ENCODE data around the gene ENAH.

The ENAH gene

GRCh38 chr1:225653463-225654276, 747 bp upstream of the ENAH start:
- no peak for DNase-seq (ENCODE audit: low read depth)
- TF ChIP-seq CTCF (conservative IDR thresholded peaks at IDR 0.05; ENCODE audit: low read depth, low read length): no peak
- peak overlapping the region; percentile 68 for H3K4me3 ChIP-seq (ENCODE audit: low read length)

GRCh38 chr1:225651872-225652728, 823 bp downstream of the ENAH start:
- peak overlapping the region; percentile 82 for H3K4me3 ChIP-seq (ENCODE audit: low read length)
- no peak for DNase-seq (ENCODE audit: low read depth)
- TF ChIP-seq CTCF (conservative IDR thresholded peaks at IDR 0.05; ENCODE audit: low read depth, low read length): no peak

DNA sequence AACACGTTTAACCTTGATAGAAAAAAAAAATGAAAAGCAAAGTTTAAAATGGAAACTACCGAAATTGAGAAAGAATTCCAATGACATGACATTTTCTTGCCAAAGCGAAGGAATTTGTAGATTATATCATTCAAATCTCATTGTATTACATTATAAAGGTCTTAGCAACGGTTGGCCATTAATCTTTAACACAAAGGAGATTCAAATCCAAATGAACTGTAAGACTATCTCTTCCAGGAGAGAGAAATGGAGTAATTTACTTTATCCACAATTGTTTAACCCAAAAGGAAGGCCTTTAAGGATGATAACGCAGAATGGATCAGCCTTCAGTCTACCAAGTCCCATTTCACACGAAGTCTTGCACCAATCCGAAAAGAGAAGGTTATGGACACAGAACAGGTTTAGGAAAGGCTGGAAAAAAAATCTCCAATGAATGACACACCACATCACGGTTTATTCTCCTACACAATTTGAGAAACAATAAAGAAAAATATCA, 1.5 kb downstream of the ENAH start:
- TF ChIP-seq CTCF (conservative IDR thresholded peaks at IDR 0.05; ENCODE audit: low read depth, low read length): no peak
- DNase-seq (ENCODE audit: low read depth): no peak
- H3K4me3 ChIP-seq (ENCODE audit: low read length): peak overlapping the region; percentile 82

DNA sequence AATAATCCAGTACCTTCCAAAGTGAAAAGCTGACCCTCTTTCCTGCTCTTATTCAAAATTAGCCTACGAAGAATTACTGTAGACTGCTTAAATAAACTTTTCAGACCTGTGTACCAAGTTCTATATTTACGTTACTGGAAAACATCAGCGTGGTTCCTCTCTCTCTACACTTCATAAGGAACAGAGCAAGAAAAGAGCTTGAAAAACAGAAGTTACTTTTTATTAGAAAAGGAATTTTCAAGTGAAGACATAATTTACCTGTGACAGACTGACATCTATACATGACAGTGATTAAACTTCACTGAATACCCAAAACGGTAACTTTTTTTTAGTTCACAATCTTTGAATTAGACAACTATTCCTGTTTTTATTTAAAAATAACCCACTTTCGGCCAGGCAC, 2.7 kb downstream of the ENAH start:
- no peak for TF ChIP-seq CTCF (conservative IDR thresholded peaks at IDR 0.05; ENCODE audit: low read depth, low read length)
- DNase-seq (ENCODE audit: low read depth): no peak
- peak overlapping the region; percentile 12 for H3K4me3 ChIP-seq (ENCODE audit: low read length)

GRCh38 chr1:225645194-225645895, 7.6 kb downstream of the ENAH start:
- no peak for TF ChIP-seq CTCF (conservative IDR thresholded peaks at IDR 0.05; ENCODE audit: low read depth, low read length)
- no peak for DNase-seq (ENCODE audit: low read depth)
- no peak overlapping the region for H3K4me3 ChIP-seq (ENCODE audit: low read length)

GRCh38 chr1:225644666-225645065, 8.3 kb downstream of the ENAH start:
- TF ChIP-seq CTCF (conservative IDR thresholded peaks at IDR 0.05; ENCODE audit: low read depth, low read length): no peak
- H3K4me3 ChIP-seq (ENCODE audit: low read length): no peak overlapping the region
- DNase-seq (ENCODE audit: low read depth): no peak
